ENCODE results near the gene XXYLT1.

XXYLT1 gene

GRCh38 chr3:195209083-195209846 is 61.7 kb downstream of the XXYLT1 start (continued):
- TF ChIP-seq REST (tag by site-specific recombination; IDR thresholded peaks at IDR 0.05) (no peak), ZNF341 (tag by site-specific recombination; IDR thresholded peaks at IDR 0.05; ENCODE audit: low read depth) (no peak), ATF2 (tag by site-specific recombination; IDR thresholded peaks at IDR 0.05; ENCODE audit: low read depth) (no peak), ZBTB17 (tag by site-specific recombination; IDR thresholded peaks at IDR 0.05) (no peak), ZNF785 (tag by site-specific recombination; IDR thresholded peaks at IDR 0.05) (no peak), ZNF596 (tag by site-specific recombination; IDR thresholded peaks at IDR 0.05) (no peak), ZNF398 (tag by site-specific recombination; IDR thresholded peaks at IDR 0.05) (no peak), ZNF560 (tag by site-specific recombination; IDR thresholded peaks at IDR 0.05; ENCODE audit: borderline replicate concordance) (no peak), ZNF561 (tag by site-specific recombination; IDR thresholded peaks at IDR 0.05; ENCODE audit: borderline replicate concordance) (no peak), ZFP69B (tag by site-specific recombination; IDR thresholded peaks at IDR 0.05) (no peak)
- TF ChIP-seq, protein P1, sequence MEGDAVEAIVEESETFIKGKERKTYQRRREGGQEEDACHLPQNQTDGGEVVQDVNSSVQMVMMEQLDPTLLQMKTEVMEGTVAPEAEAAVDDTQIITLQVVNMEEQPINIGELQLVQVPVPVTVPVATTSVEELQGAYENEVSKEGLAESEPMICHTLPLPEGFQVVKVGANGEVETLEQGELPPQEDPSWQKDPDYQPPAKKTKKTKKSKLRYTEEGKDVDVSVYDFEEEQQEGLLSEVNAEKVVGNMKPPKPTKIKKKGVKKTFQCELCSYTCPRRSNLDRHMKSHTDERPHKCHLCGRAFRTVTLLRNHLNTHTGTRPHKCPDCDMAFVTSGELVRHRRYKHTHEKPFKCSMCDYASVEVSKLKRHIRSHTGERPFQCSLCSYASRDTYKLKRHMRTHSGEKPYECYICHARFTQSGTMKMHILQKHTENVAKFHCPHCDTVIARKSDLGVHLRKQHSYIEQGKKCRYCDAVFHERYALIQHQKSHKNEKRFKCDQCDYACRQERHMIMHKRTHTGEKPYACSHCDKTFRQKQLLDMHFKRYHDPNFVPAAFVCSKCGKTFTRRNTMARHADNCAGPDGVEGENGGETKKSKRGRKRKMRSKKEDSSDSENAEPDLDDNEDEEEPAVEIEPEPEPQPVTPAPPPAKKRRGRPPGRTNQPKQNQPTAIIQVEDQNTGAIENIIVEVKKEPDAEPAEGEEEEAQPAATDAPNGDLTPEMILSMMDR (tag by site-specific recombination; IDR thresholded peaks at IDR 0.05): no peak

DNA sequence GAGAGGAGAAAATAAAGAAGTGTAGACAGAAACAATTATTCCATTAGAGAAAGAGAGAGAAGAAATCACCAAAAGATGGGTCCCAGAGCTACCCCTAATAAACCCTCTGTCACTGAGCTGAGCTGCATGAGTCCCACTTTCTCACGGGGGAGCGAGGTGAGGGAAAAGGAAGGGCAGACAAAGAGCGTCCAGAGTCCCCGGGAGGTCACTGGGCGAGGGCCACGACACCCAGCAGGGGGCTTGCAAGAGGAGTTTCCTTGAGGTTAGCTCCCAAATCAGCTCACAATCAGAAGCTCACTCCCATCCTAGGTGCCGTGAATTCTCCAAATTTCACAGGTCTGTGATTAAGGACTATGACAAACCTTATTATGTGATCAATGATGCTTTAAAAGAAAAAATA is 62.3 kb downstream of the XXYLT1 start:
- Histone ChIP-seq H3K9me3 (ENCODE audit: control insufficient read depth, insufficient read depth, low read depth, low read length) (no peaks in the 10 kb centered on the region), H3K4me3 (ENCODE audit: low read depth, low read length) (no peak overlapping the region), H3K36me3 (ENCODE audit: control insufficient read depth in 2 of 2, insufficient read depth in 1 of 2, low read length in 2 of 2) (no peaks in the 10 kb centered on the region), H3K27ac (ENCODE audit: extremely low read depth, low read depth, low read length) (no peak overlapping the region), H3K4me1 (ENCODE audit: control insufficient read depth, insufficient read depth, low read length) (peaks cover 4% of the 10 kb centered on the region; the same call in 1 of the 2 replicates)
- ChIA-PET POLR2A (no interaction called here), CTCF (no interaction called here)
- TF ChIP-seq ZNF221 (tag by site-specific recombination; IDR thresholded peaks at IDR 0.05; ENCODE audit: borderline replicate concordance): no peak

DNA sequence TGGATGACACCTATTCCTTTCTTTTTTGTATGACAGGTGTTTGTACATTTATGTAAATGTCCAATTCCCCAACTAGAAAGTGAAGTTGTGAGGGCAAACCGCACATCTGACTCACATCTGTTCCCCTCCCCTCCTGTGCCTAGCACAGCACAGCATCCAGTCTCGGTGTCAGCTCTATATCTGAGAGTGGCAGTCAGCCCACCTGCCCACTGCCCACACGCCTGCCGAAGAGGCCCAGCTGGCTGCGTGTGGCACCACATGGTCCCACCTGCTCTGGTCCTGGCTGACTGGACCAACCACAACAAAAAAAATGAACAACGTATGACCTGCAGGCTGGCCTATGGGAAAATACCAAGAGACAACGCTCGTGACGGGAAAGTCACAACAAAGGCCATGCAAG is 62.8 kb downstream of the XXYLT1 start:
- CTCF ChIA-PET: no interaction called here
- H3K4me1 ChIP-seq (ENCODE audit: control insufficient read depth, insufficient read depth, low read length): peaks cover 4% of the 10 kb centered on the region; the same call in 1 of the 2 replicates
- no peaks in the 10 kb centered on the region for H3K36me3 ChIP-seq (ENCODE audit: control insufficient read depth in 2 of 2, insufficient read depth in 1 of 2, low read length in 2 of 2)
- no peaks in the 10 kb centered on the region for H3K9me3 ChIP-seq (ENCODE audit: control insufficient read depth, insufficient read depth, low read depth, low read length)
- POLR2A ChIA-PET: no interaction called here
- no peak overlapping the region for H3K4me3 ChIP-seq (ENCODE audit: low read depth, low read length)
- no peak overlapping the region for H3K27ac ChIP-seq (ENCODE audit: extremely low read depth, low read depth, low read length)
- TF ChIP-seq ZNF473 (tag by site-specific recombination; IDR thresholded peaks at IDR 0.05) (no peak), ZBTB17 (tag by site-specific recombination; IDR thresholded peaks at IDR 0.05) (no peak), INSM2 (tag by site-specific recombination; IDR thresholded peaks at IDR 0.05) (no peak), ZFP3 (tag by site-specific recombination; IDR thresholded peaks at IDR 0.05; ENCODE audit: low read depth) (no peak), YY1 (tag by site-specific recombination; IDR thresholded peaks at IDR 0.05) (no peak), ZNF391 (tag by site-specific recombination; IDR thresholded peaks at IDR 0.05; ENCODE audit: borderline replicate concordance, low read depth) (no peak), ZBTB20 (tag by site-specific recombination; IDR thresholded peaks at IDR 0.05) (no peak), SP3 (tag by site-specific recombination; IDR thresholded peaks at IDR 0.05) (no peak)
- TF ChIP-seq, protein P2, sequence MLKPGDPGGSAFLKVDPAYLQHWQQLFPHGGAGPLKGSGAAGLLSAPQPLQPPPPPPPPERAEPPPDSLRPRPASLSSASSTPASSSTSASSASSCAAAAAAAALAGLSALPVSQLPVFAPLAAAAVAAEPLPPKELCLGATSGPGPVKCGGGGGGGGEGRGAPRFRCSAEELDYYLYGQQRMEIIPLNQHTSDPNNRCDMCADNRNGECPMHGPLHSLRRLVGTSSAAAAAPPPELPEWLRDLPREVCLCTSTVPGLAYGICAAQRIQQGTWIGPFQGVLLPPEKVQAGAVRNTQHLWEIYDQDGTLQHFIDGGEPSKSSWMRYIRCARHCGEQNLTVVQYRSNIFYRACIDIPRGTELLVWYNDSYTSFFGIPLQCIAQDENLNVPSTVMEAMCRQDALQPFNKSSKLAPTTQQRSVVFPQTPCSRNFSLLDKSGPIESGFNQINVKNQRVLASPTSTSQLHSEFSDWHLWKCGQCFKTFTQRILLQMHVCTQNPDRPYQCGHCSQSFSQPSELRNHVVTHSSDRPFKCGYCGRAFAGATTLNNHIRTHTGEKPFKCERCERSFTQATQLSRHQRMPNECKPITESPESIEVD (tag by site-specific recombination; IDR thresholded peaks at IDR 0.05): no peak

Measured in HEK293 (cell line).